ENCODE measurements around the gene ABHD12B.

GRCh38 chr14:50906326-50907065 lies 34.6 kb downstream of the ABHD12B start:
- TF ChIP-seq POLR2A (IDR thresholded peaks at IDR 0.05; ENCODE audit: low read depth, low read length) (no peak), POLR2AphosphoS5 (IDR thresholded peaks at IDR 0.05; ENCODE audit: low read depth, low read length) (no peak), POU2F2 (IDR thresholded peaks at IDR 0.05; ENCODE audit: low read depth, low read length) (no peak), TAF1 (IDR thresholded peaks at IDR 0.05; ENCODE audit: low read depth, low read length) (no peak)

All from GM12891 (cell line).